Activated CD8-positive, alpha-beta T cell treated with anti-CD3 and anti-CD28 coated beads, Interleukin-2, amount 10 ng/mL, durations not matched to agents 7 days and 5 days (primary cell): ENCODE measurements around the gene C11orf16. TPM values are rescaled to one million over a fixed set of nuclear protein-coding genes. Genes with fewer than 3 reads are reported as not detected.
A peak's percentile ranks its signal among the peaks of the same experiment; 100 is the strongest.
"Not testable (repeated sequence)": the region's sequence is repeated elsewhere in the genome, so short reads cannot be mapped to it uniquely, and the experiment has no call there.

Experiments used
- ATAC-seq: fragments of 150-1000 bp; cut with Tn5 transposase; one replicate; pipeline ENCODE4 v1.10.0; 2021; ENCODE audit warnings: moderate library complexity
- CTCF ChIA-PET: fragments of 350-600 bp; sonication (Branson Sonifier 250); formaldehyde crosslinking; loops from one replicate; lab custom pipeline; 2021; ENCODE audit warnings: antibody characterized with exemption; lab: Charles Lee
- POLR2A ChIA-PET: fragments of 350-600 bp; sonication (Branson Sonifier 250); formaldehyde crosslinking; loops from one replicate; lab custom pipeline; 2021; ENCODE audit warnings: antibody characterized with exemption; lab: Charles Lee
- DNase-seq: peaks from one replicate; pipeline ENCODE4 v3.0.0-alpha.2; 2020
- H3K27ac Mint-ChIP-seq: one replicate; pipeline ENCODE4 v1.8.0; 2021; ENCODE audit warnings: mild to moderate bottlenecking, mixed read lengths
- H3K27me3 Mint-ChIP-seq: one replicate; pipeline ENCODE4 v1.8.0; 2021; ENCODE audit warnings: low read depth, mixed read lengths
- H3K36me3 Mint-ChIP-seq: one replicate; pipeline ENCODE4 v1.8.0; 2021; ENCODE audit warnings: low read depth, mixed read lengths
- H3K4me1 Mint-ChIP-seq: one replicate; pipeline ENCODE4 v1.8.0; 2021; ENCODE audit warnings: low read depth, mixed read lengths
- H3K4me3 Mint-ChIP-seq: one replicate; pipeline ENCODE4 v1.8.0; 2021; ENCODE audit warnings: mild to moderate bottlenecking, mixed read lengths
- H3K9me3 Mint-ChIP-seq: one replicate; pipeline ENCODE4 v1.8.0; 2022; ENCODE audit warnings: mixed read lengths; ENCODE audit not compliant: insufficient read depth
- total RNA-seq, 2 experiments: library from RNA; stranded (reverse); gene quantifications; one replicate each; pipeline ENCODE4 v1.2.3, GENCODE V29; 2021

Gene C11orf16
- total RNA-seq, 2 experiments from 2014 or later = not detected

GRCh38 chr11:8961401-8961800, 28.7 kb upstream of the C11orf16 start:
- H3K36me3 Mint-ChIP-seq = peaks cover 12% of the 10 kb centered on the region
- ChIA-PET POLR2A (interaction anchor here (1.0 to 2.7 kb wide), 2 partner anchors 90 to 279 kb away, joined by 3 to 12 read pairs; partner anchors contain the start of genes RPL27A and TRIM66), CTCF (interaction anchor here (0.7 to 6.5 kb wide), 7 partner anchors 14 to 545 kb away, joined by 3 to 141 read pairs (median 3); partner anchors contain the start of gene AKIP1)
- H3K4me1 Mint-ChIP-seq = peaks cover 45% of the 10 kb centered on the region
- H3K27ac Mint-ChIP-seq = no peak overlapping the region
- no peaks in the 10 kb centered on the region for H3K9me3 Mint-ChIP-seq
- no peak overlapping the region for H3K4me3 Mint-ChIP-seq
- no peak for DNase-seq
- no peak for ATAC-seq
- no peaks in the 10 kb centered on the region for H3K27me3 Mint-ChIP-seq

DNA sequence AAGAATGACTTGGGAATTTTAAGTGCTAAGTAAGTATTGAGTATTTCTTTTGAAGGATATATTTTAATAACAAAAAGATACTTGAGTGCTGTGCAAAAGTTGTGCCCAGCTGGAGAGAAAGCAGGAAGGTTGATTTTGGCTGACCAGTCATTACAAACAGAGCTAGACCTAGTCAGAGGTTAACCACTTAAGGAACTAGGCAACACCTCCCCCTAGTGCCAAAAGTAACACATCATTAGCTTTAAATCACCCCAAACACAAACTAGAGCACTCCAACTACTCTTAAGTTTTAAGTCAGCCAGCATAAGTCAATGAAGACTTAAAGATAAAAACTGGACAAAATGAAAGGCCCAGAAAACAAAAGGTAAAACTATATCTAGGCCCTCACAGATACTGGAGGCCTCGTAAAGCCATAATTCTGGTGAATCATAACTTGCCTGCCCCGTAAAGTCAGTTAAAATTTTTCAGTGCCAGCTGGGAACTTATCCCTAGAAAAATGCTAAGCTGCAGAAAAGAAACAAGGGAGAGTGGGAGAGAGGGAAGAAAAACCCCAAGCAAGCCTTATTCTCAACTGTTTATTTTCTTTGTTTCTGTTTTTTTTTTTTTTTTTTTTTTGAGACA, 26.9 kb upstream of the C11orf16 start:
- ChIA-PET CTCF (interaction anchor here (0.6 to 6.5 kb wide), 39 partner anchors 11 to 860 kb away, joined by 3 to 141 read pairs (median 4); partner anchors contain the start of genes AKIP1, ASCL3, RPL27A and TRIM66), POLR2A (interaction anchor here (0.6 to 2.7 kb wide), 5 partner anchors 11 to 277 kb away, joined by 3 to 12 read pairs (median 5); partner anchors contain the start of genes RPL27A and TRIM66)
- Mint-ChIP-seq H3K27me3 (no peaks in the 10 kb centered on the region), H3K4me3 (no peak overlapping the region), H3K4me1 (peaks cover 38% of the 10 kb centered on the region), H3K9me3 (no peaks in the 10 kb centered on the region), H3K27ac (peak overlapping the region; percentile 12), H3K36me3 (peaks cover 19% of the 10 kb centered on the region)
- ATAC-seq = peak; percentile 17
- DNase-seq = peak; percentile 59

- Mint-ChIP-seq H3K36me3 (peaks cover 37% of the 10 kb centered on the region), H3K27me3 (no peaks in the 10 kb centered on the region), H3K9me3 (no peaks in the 10 kb centered on the region), H3K4me3 (no peak overlapping the region), H3K4me1 (peaks cover 30% of the 10 kb centered on the region), H3K27ac (no peak overlapping the region)
- no peak for ATAC-seq
- DNase-seq = no peak
- CTCF ChIA-PET = interaction anchor here (0.5 to 6.5 kb wide), 6 partner anchors 10 to 645 kb away, joined by 3 to 141 read pairs (median 3); no protein-coding TSS in a partner anchor
- POLR2A ChIA-PET = interaction anchor here (0.6 kb wide), 1 partner anchor 11 kb away, joined by 3 read pairs; no protein-coding TSS in a partner anchor
Measured at GRCh38 chr11:8956860-8957259, 24.1 kb upstream of the C11orf16 start.

DNA sequence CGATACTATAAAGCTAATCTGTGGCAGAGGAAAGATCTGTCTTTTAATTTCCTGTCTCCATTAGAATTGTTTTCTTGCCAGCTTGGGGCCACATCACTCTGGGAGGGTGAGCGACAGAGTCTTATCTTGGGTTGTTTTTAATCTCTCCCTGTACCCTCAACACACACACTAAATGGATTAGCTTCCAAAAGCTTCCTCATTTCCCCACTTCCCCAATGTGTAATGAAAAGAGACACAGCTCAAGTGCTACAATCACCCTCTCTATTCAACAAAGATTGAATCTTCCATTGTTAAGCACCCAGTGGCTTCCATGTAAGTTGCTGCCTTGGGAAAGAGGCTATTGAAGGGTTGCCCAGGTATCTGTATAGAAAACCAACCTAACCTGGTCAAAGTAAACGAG, 16.1 kb upstream of the C11orf16 start:
- peaks cover 2% of the 10 kb centered on the region for H3K4me1 Mint-ChIP-seq
- peaks cover 50% of the 10 kb centered on the region for H3K36me3 Mint-ChIP-seq
- CTCF ChIA-PET = interaction anchor here (1.0 to 5.3 kb wide), 3 partner anchors 8 to 34 kb away, joined by 3 to 27 read pairs (median 15); no protein-coding TSS in a partner anchor
- POLR2A ChIA-PET = interaction anchor here (1.2 to 1.8 kb wide), 2 partner anchors 10 to 15 kb away, joined by 3 to 5 read pairs; partner anchors contain the start of gene TMEM9B
- H3K4me3 Mint-ChIP-seq = no peak overlapping the region
- DNase-seq (no peak), ATAC-seq (no peak)
- no peak overlapping the region for H3K27ac Mint-ChIP-seq
- peaks cover 4% of the 10 kb centered on the region for H3K27me3 Mint-ChIP-seq
- H3K9me3 Mint-ChIP-seq = no peaks in the 10 kb centered on the region

GRCh38 chr11:8947230-8947943, 14.6 kb upstream of the C11orf16 start:
- Mint-ChIP-seq H3K27ac (no peak overlapping the region), H3K4me3 (no peak overlapping the region), H3K9me3 (no peaks in the 10 kb centered on the region), H3K36me3 (peaks cover 37% of the 10 kb centered on the region), H3K4me1 (peaks cover 2% of the 10 kb centered on the region), H3K27me3 (peaks cover 6% of the 10 kb centered on the region)
- POLR2A ChIA-PET = interaction anchor here (1.8 kb wide), 1 partner anchor 12 kb away, joined by 5 read pairs; no protein-coding TSS in a partner anchor
- CTCF ChIA-PET = interaction anchor here (5.3 kb wide), 1 partner anchor 12 kb away, joined by 27 read pairs; no protein-coding TSS in a partner anchor
- ATAC-seq = no peak
- no peak for DNase-seq

- Mint-ChIP-seq H3K4me3 (no peak within 1 kb of the TSS), H3K27me3 (peaks cover 23% of the 10 kb centered on the region), H3K36me3 (peaks cover 9% of the 10 kb centered on the region), H3K9me3 (no peaks in the 10 kb centered on the region), H3K4me1 (no peaks in the 10 kb centered on the region), H3K27ac (no peak within 1 kb of the TSS)
- ChIA-PET CTCF (interaction anchor here (1.0 to 1.2 kb wide), 2 partner anchors 17 to 29 kb away, joined by 3 to 4 read pairs; no protein-coding TSS in a partner anchor), POLR2A (no interaction called here)
- DNase-seq (no peak), ATAC-seq (no peak)
Measured at GRCh38 chr11:8942518-8943066, 9.8 kb upstream of the C11orf16 start, which contains the start of gene ASCL3. Gene ASCL3, minus strand, starts transcription at chr11:8943016. Its CDS starts 4,855 bp downstream, at chr11:8938161.

DNA sequence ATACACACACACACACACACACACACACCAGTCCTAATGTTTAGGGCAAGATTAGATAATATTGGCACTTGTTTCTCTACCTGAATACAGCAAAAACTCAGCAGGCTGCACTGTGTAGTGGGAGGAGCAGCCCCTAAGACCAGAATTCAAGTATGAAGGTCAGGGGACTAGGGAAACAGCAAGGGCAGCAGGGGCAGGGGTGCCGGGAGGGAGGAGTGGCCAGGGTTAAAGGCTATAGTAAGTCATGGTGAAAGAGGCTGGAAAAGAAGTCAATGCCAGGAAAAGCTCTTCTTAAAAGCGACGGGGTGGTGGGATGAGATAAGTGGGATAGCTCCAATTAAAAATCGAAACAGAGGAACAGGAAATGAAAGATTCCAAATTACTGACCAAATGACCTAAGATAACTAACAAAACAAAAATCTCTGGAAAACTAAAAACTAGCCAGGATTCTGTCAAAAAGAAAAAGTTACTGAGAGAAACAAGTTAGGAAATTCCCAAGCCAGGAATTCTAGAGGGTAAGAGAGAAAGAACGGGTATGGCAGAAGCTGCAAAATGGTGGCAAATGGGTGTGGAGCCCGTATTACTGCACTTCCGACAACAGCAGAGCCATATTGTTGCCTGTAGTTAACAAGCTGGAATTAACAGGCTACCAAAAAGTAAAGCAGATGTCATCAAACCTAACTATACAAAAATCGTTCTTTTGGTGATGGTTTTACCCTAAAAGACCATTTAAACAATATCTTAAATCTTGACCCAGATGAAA, 8.8 kb upstream of the C11orf16 start:
- no peak overlapping the region for H3K27ac Mint-ChIP-seq
- POLR2A ChIA-PET = no interaction called here
- H3K36me3 Mint-ChIP-seq = peaks cover 2% of the 10 kb centered on the region
- no peak overlapping the region for H3K4me3 Mint-ChIP-seq
- CTCF ChIA-PET = interaction anchor here (1.2 to 2.3 kb wide), 3 partner anchors 7 to 28 kb away, joined by 3 to 8 read pairs (median 3); no protein-coding TSS in a partner anchor
- DNase-seq (no peak), ATAC-seq (no peak)
- no peaks in the 10 kb centered on the region for H3K9me3 Mint-ChIP-seq
- H3K27me3 Mint-ChIP-seq = peaks cover 23% of the 10 kb centered on the region
- H3K4me1 Mint-ChIP-seq = no peaks in the 10 kb centered on the region

DNA sequence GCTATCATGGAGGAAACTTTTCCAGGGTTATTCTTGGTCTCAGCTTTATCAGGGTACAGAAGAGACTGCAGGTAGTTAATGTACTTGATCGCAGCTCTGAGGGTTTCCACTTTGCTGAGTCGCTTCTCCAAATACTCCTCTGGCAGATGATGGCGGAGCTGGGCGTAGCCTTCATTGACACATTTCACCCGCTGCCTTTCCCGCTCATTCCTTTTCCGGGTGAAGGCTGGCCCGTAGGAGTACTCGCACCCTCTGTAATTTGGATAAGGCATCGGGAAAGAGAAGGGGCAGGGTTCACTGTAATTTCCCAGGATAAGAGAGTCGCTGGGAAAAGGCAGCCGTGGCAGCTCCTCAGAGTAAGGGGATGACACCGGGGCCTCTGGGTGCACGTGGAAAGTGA, 4.9 kb upstream of the C11orf16 start:
- POLR2A ChIA-PET = no interaction called here
- ATAC-seq = no peak
- CTCF ChIA-PET = interaction anchor here (0.9 kb wide), 1 partner anchor 22 kb away, joined by 3 read pairs; no protein-coding TSS in a partner anchor

GRCh38 chr11:8937159-8937558, 4.4 kb upstream of the C11orf16 start:
- ATAC-seq (no peak), DNase-seq (no peak)
- Mint-ChIP-seq H3K27me3 (peaks cover 16% of the 10 kb centered on the region), H3K4me3 (no peak overlapping the region), H3K36me3 (no peaks in the 10 kb centered on the region), H3K4me1 (no peaks in the 10 kb centered on the region), H3K9me3 (no peaks in the 10 kb centered on the region), H3K27ac (no peak overlapping the region)
- ChIA-PET POLR2A (no interaction called here), CTCF (interaction anchor here (0.6 to 0.9 kb wide), 2 partner anchors 22 to 601 kb away, joined by 3 to 5 read pairs; no protein-coding TSS in a partner anchor)

More for the DNA sequence above, 4.9 kb upstream of the C11orf16 start:
- Mint-ChIP-seq H3K36me3 (no peaks in the 10 kb centered on the region), H3K27me3 (peaks cover 17% of the 10 kb centered on the region), H3K4me3 (no peak overlapping the region), H3K9me3 (no peaks in the 10 kb centered on the region), H3K27ac (no peak overlapping the region), H3K4me1 (no peaks in the 10 kb centered on the region)
- DNase-seq = no peak

GRCh38 chr11:8935789-8936188, 3.0 kb upstream of the C11orf16 start:
- H3K9me3 Mint-ChIP-seq, POLR2A ChIA-PET, DNase-seq, H3K4me3 Mint-ChIP-seq, H3K27me3 Mint-ChIP-seq, ATAC-seq, H3K27ac Mint-ChIP-seq, H3K4me1 Mint-ChIP-seq, H3K36me3 Mint-ChIP-seq: not testable (repeated sequence)
- CTCF ChIA-PET = interaction anchor here (1.0 to 1.2 kb wide), 2 partner anchors 21 to 22 kb away, joined by 3 read pairs; no protein-coding TSS in a partner anchor
